Bronchial epithelial cell (primary cell): ENCODE results near the gene GSTO1. TPM values are rescaled to one million over a fixed set of nuclear protein-coding genes. Genes with fewer than 3 reads are reported as not detected.
"Not testable (repeated sequence)": the region's sequence is repeated elsewhere in the genome, so short reads cannot be mapped to it uniquely, and the experiment has no call there.

Experiments used
- DNase-seq: peaks from one replicate; pipeline ENCODE4 v3.0.0-alpha.2; 2010; ENCODE audit warnings: low read depth
- FAIRE-seq: peaks from 2 replicates; lab custom pipeline; 2011; peaks lifted over from hg19 to GRCh38; lab: Jason Lieb, UNC
- H3K27me3 ChIP-seq: 2 replicates; pipeline ENCODE4 v1.5.1; 2011; ENCODE audit warnings: low read length; ENCODE audit not compliant: control insufficient read depth, insufficient read depth
- H3K36me3 ChIP-seq: 2 replicates; pipeline ENCODE4 v1.5.1; 2011; ENCODE audit warnings: low read length; ENCODE audit not compliant: control insufficient read depth, insufficient read depth
- H3K4me3 ChIP-seq: 2 replicates; pipeline ENCODE4 v1.5.1; 2011; ENCODE audit warnings: mild to moderate bottlenecking, low read depth, low read length, control low read depth
- total RNA-seq: library from RNA; depleted of rRNA; stranded (reverse); fragments of >200 nt; gene quantifications from 2 replicates; pipeline ENCODE4 v1.2.1, GENCODE V29; 2014
- TF ChIP-seq, protein P1 (sequence below): IDR thresholded peaks from 2 replicates; pipeline ENCODE4 v1.5.1; 2011; ENCODE audit warnings: mild to moderate bottlenecking, moderate library complexity, low read length, control low read depth, inconsistent platforms; ENCODE audit not compliant: insufficient read depth, severe bottlenecking

Gene GSTO1
- total RNA-seq, 1 donor from 2014 or later = 158 TPM

DNA sequence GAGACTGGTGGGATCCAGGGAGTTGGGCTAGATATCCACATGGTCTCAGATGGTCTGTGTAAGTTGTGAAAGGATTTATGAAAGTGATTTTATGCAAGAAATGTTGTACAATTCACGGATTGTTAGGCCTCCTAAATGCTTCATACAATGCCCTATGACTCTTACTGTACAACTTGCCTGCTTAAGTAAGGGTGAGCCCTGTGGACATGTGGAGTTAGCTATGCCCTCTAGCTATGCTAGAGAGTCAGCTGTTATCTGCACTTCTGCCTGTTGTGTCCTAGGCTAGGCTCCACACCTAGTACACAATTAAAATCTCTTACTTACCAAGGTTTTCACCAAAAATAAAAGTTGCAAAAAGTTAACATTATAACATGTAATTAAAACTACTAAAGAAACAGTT is 20.9 kb upstream of the GSTO1 start:
- TF ChIP-seq, protein P1, sequence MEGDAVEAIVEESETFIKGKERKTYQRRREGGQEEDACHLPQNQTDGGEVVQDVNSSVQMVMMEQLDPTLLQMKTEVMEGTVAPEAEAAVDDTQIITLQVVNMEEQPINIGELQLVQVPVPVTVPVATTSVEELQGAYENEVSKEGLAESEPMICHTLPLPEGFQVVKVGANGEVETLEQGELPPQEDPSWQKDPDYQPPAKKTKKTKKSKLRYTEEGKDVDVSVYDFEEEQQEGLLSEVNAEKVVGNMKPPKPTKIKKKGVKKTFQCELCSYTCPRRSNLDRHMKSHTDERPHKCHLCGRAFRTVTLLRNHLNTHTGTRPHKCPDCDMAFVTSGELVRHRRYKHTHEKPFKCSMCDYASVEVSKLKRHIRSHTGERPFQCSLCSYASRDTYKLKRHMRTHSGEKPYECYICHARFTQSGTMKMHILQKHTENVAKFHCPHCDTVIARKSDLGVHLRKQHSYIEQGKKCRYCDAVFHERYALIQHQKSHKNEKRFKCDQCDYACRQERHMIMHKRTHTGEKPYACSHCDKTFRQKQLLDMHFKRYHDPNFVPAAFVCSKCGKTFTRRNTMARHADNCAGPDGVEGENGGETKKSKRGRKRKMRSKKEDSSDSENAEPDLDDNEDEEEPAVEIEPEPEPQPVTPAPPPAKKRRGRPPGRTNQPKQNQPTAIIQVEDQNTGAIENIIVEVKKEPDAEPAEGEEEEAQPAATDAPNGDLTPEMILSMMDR = no peak
- no peak for DNase-seq
- FAIRE-seq = no peak
- Histone ChIP-seq H3K27me3 (no peaks in the 10 kb centered on the region), H3K4me3 (no peak overlapping the region), H3K36me3 (no peaks in the 10 kb centered on the region)

DNA sequence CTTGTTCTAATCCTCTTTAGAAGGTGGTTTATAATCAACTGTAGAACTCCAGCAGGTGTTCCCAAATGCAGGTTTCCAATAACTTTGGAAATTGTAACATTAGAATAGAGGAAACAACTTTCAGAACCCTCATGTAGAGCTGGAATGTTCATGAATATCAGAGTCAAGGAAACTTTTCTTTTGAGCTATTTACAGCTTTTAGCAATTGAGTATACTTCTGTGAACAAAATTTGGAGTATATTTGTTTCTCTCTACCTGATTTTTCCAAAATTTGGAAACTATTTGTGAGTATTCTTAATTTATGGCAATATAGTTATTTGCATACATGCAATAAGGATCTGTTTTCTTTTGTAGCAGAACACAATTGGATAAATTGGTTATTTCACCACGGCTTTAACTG is 19.8 kb upstream of the GSTO1 start:
- DNase-seq = no peak
- Histone ChIP-seq H3K4me3 (no peak overlapping the region), H3K36me3 (no peaks in the 10 kb centered on the region), H3K27me3 (no peaks in the 10 kb centered on the region)
- no peak for FAIRE-seq
- TF ChIP-seq, protein P1 = no peak

DNA sequence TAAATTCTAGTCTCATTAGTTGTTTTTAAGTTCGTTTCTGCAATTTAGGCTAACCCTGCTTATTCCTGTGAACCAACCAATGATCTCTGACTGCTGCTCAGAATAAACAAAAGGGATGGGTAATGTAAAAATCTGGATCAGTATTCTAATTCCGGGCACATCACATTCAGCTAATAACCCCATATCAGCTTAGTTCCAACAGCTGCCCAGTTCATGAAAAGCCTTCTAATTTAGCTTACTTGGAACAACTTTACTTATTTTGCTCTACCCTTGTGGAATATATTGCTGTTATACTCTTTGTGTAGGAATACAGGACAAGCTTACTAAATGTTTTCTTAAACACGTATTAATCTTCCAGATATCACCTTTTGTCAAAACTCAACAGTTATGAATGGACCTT is 18.9 kb upstream of the GSTO1 start:
- DNase-seq (no peak), FAIRE-seq (no peak)
- H3K27me3 ChIP-seq = no peaks in the 10 kb centered on the region

DNA sequence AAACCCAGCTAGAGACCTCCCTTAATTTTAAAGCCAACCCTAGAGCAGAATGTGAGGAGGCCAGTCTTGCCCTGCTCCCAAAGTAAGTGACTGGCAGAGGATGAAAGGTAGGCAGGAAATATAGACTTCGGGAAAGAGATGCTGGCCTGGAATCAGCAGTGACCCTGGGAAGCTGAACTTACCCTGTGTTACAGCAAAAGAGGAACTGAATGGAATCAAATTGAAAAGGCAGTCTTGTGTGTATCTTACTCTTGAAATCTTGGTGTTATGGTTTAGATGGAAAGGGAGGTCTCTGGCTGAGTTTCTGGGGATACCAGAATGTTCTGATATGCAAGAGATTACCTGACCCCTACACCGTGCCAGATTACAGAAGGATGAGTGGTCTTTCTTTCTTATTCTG is 14.6 kb upstream of the GSTO1 start:
- TF ChIP-seq, protein P1 = no peak
- no peaks in the 10 kb centered on the region for H3K36me3 ChIP-seq
- FAIRE-seq = no peak
- no peak overlapping the region for H3K4me3 ChIP-seq
- H3K27me3 ChIP-seq = no peaks in the 10 kb centered on the region
- no peak for DNase-seq

More for the DNA sequence above, 18.9 kb upstream of the GSTO1 start:
- Histone ChIP-seq H3K36me3 (no peaks in the 10 kb centered on the region), H3K4me3 (no peak overlapping the region)
- TF ChIP-seq, protein P1 = no peak

DNA sequence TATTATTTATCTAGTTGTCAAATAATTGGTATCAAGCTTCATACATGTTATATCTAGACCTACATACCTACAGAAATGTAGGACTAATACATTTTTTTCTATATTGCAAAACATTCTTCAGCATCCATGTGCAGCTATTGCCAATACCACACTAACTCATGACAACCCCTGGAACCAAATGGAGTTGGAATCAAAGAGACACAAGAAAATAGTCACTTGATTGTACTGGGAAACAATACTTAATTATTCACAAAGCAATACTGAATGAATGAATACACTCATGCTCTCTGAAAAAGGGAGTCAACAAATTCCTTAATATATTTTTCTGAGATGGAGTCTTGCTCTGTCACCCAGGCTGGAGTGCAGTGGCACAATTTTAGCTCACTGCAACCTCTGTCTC is 12.1 kb upstream of the GSTO1 start:
- no peaks in the 10 kb centered on the region for H3K27me3 ChIP-seq
- TF ChIP-seq, protein P1 = no peak
- no peak for FAIRE-seq
- no peak overlapping the region for H3K4me3 ChIP-seq
- no peak for DNase-seq
- no peaks in the 10 kb centered on the region for H3K36me3 ChIP-seq

DNA sequence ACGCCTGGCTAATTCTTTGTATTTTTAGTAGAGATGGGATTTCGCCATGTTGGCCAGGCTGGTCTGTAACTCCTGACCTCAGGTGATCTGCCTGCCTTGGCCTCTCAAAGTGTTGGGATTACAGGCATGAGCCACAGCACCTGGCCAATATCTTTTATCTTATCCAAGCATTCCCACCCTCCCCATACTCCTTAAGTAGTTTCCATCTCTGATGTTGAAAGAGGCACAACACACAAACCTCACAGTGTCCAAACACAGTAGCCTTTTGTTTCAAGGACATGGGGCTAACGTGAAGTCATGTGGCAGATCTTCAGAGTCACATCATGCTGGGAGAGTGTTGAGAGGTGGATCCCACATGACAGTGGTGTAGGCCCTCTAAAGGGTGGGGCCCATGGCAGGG is 11.7 kb upstream of the GSTO1 start:
- H3K4me3 ChIP-seq, DNase-seq, H3K36me3 ChIP-seq, H3K27me3 ChIP-seq, FAIRE-seq: not testable (repeated sequence)
